PC-3 (cell line): ENCODE measurements around the gene ZNF385A. TPM values are rescaled to one million over a fixed set of nuclear protein-coding genes. Genes with fewer than 3 reads are reported as not detected.

Source experiments
- ATAC-seq: fragments of 200-7000 bp; cut with Tn5 transposase; 2 replicates; pipeline ENCODE4 v1.9.1; 2020; ENCODE audit warnings: mild to moderate bottlenecking, moderate library complexity
- BruUV-seq: library from RNA; stranded (reverse); fragments of 400-500 nt; replicated peaks from 2 replicates; lab custom pipeline; 2021; lab: Mats Ljungman, UMichigan
- CTCF ChIA-PET: fragments of 300-600 bp; sonication (Branson Sonifier 250); formaldehyde crosslinking; loops from one replicate; lab custom pipeline; 2022; ENCODE audit warnings: antibody characterized with exemption; lab: Charles Lee
- POLR2A ChIA-PET: fragments of 300-600 bp; sonication (Branson Sonifier 250); formaldehyde crosslinking; loops from one replicate; lab custom pipeline; 2022; ENCODE audit warnings: antibody characterized with exemption; ENCODE audit not compliant: unreplicated experiment; lab: Charles Lee
- DNase-seq: peaks from one replicate; pipeline ENCODE4 v3.0.0-alpha.2; 2015
- H2AFZ ChIP-seq: fragments of 300-600 bp; sonication (generic); 2 replicates; pipeline ENCODE4 v1.6.0; 2016; ENCODE audit warnings: antibody characterized with exemption, low read length
- H3F3A ChIP-seq: fragments of 300-600 bp; sonication (generic); one replicate; pipeline ENCODE4 v1.6.0; 2017; ENCODE audit warnings: antibody characterized with exemption, low read length, control low read depth, mild to moderate bottlenecking; ENCODE audit not compliant: unreplicated experiment
- H3K27ac ChIP-seq: fragments of 300-600 bp; sonication (generic); 2 replicates; pipeline ENCODE4 v1.5.1; 2016; ENCODE audit warnings: mild to moderate bottlenecking, low read length
- H3K27me3 ChIP-seq: fragments of 300-600 bp; sonication (generic); 2 replicates; pipeline ENCODE4 v1.6.1; 2016; ENCODE audit warnings: low read length, mixed read lengths
- H3K36me3 ChIP-seq: fragments of 300-600 bp; sonication (generic); 2 replicates; pipeline ENCODE4 v1.6.1; 2016; ENCODE audit warnings: low read depth, mixed run types, low read length, mixed read lengths
- H3K4me1 ChIP-seq: fragments of 300-600 bp; sonication (generic); 2 replicates; pipeline ENCODE4 v1.5.1; 2016; ENCODE audit warnings: low read length; ENCODE audit not compliant: insufficient read depth
- H3K4me2 ChIP-seq: fragments of 300-600 bp; sonication (generic); 2 replicates; pipeline ENCODE4 v1.6.0; 2016; ENCODE audit warnings: low read length
- H3K4me3 ChIP-seq: fragments of 300-600 bp; sonication (generic); 2 replicates; pipeline ENCODE4 v1.5.1; 2016; ENCODE audit warnings: mild to moderate bottlenecking, low read length, mixed read lengths
- H3K79me2 ChIP-seq: fragments of 300-600 bp; sonication (generic); 2 replicates; pipeline ENCODE4 v1.6.1; 2017; ENCODE audit warnings: low read length, mixed read lengths
- H3K9ac ChIP-seq: fragments of 300-600 bp; sonication (generic); 2 replicates; pipeline ENCODE4 v1.6.0; 2016; ENCODE audit warnings: mild to moderate bottlenecking, low read length
- H3K9me2 ChIP-seq: fragments of 300-600 bp; sonication (generic); replicated peaks from 2 replicates; pipeline ENCODE4 v1.6.1; 2016; ENCODE audit warnings: mixed run types, low read length, mixed read lengths
- H3K9me3 ChIP-seq: fragments of 300-600 bp; sonication (generic); 2 replicates; pipeline ENCODE4 v1.6.1; 2016; ENCODE audit warnings: low read length, mixed read lengths
- H4K20me1 ChIP-seq: fragments of 300-600 bp; sonication (generic); 2 replicates; pipeline ENCODE4 v1.6.1; 2016; ENCODE audit warnings: low read length, mixed read lengths
- EZH2 ChIP-seq: fragments of 300-600 bp; sonication (generic); IDR thresholded peaks from one replicate; pipeline ENCODE4 v1.6.1; 2017; ENCODE audit warnings: antibody characterized with exemption, mild to moderate bottlenecking, low read length; ENCODE audit not compliant: unreplicated experiment
- EZH2phosphoT487 ChIP-seq: fragments of 300-600 bp; sonication (generic); IDR thresholded peaks from 2 replicates; pipeline ENCODE4 v1.6.1; 2018; ENCODE audit warnings: mild to moderate bottlenecking, antibody characterized with exemption, low read length, borderline replicate concordance
- intact Hi-C: fragments of 100-400 bp; cut with micrococcal nuclease; formaldehyde crosslinking; loops from 2 replicates; pipeline ENCODE4 v1.9.0; 2023
- total RNA-seq: library from RNA; depleted of rRNA; stranded (reverse); fragments of >200 nt; gene quantifications from 2 replicates; pipeline ENCODE4 v1.2.3, GENCODE V29; 2014
- TF ChIP-seq, protein P1 (sequence below): fragments of 300-600 bp; sonication (generic); conservative IDR thresholded peaks from 2 replicates; pipeline ENCODE4 v1.5.1; 2017; ENCODE audit warnings: antibody characterized with exemption, low read depth, mild to moderate bottlenecking, low read length

The ZNF385A gene
- total RNA-seq, 1 experiment from 2014 or later = 1.8 TPM

DNA sequence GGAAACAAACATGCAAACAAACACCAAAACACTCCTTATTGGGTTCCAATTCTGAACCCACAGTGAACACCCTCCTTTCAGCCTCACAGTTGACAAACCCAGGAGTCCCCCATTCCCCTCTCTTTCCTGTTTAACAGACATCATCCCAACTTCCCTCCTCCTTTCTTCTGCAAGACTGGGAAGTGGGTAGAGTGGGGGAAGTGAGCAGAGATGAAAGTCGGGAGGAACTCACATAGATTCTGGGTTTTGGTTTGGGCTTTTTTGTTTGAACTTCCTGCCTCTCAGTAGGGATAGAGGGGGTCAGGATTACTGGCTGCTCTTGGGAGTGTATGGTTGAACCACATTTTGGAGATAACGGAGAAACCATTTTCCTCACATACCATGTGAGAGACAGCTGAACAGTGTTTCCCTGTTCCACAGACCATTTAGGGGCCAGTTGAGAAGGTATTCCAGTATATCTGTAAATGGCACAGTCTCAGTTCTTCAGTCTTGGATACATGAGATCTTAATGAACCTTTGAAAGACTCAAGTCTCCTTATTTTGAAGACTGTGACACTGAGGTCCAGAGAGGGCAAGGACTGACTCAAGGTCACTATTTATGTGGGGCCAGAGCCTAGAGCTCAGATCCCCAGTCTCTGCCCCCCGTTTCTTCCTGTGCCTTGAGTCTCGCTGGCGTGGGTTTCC is 16.4 kb downstream of the ZNF385A start:
- Histone ChIP-seq H3F3A (no peaks in the 10 kb centered on the region), H3K79me2 (no peaks in the 10 kb centered on the region), H3K9me3 (no peaks in the 10 kb centered on the region), H3K27me3 (no peaks in the 10 kb centered on the region), H3K9me2 (no peaks in the 10 kb centered on the region), H2AFZ (peak overlapping the region; percentile 83), H4K20me1 (no peaks in the 10 kb centered on the region), H3K36me3 (no peaks in the 10 kb centered on the region), H3K4me2 (peak overlapping the region; percentile 77), H3K9ac (peak overlapping the region; percentile 22; the same call in 1 of the 2 replicates), H3K27ac (no peak overlapping the region), H3K4me1 (peaks cover 6% of the 10 kb centered on the region), H3K4me3 (peak overlapping the region; percentile 30; the same call in 1 of the 2 replicates)
- ChIA-PET POLR2A (interaction anchor here (0.5 kb wide), 2 partner anchors 18 to 43 kb away, joined by 3 read pairs; partner anchors contain the start of gene COPZ1), CTCF (interaction anchor here (0.7 to 1.1 kb wide), 6 partner anchors 8 to 116 kb away, joined by 3 to 15 read pairs (median 6); no protein-coding TSS in a partner anchor)
- no peak for DNase-seq
- ATAC-seq = peak; percentile 5; the same call in 1 of the 2 replicates
- intact Hi-C loops = loop anchor here (1.0 kb wide), 1 partner anchor 11 kb away; no protein-coding TSS in a partner anchor
- no TSS peak for BruUV-seq
- no peak for TF ChIP-seq EZH2
- no peak for TF ChIP-seq EZH2phosphoT487
- TF ChIP-seq, protein P1, sequence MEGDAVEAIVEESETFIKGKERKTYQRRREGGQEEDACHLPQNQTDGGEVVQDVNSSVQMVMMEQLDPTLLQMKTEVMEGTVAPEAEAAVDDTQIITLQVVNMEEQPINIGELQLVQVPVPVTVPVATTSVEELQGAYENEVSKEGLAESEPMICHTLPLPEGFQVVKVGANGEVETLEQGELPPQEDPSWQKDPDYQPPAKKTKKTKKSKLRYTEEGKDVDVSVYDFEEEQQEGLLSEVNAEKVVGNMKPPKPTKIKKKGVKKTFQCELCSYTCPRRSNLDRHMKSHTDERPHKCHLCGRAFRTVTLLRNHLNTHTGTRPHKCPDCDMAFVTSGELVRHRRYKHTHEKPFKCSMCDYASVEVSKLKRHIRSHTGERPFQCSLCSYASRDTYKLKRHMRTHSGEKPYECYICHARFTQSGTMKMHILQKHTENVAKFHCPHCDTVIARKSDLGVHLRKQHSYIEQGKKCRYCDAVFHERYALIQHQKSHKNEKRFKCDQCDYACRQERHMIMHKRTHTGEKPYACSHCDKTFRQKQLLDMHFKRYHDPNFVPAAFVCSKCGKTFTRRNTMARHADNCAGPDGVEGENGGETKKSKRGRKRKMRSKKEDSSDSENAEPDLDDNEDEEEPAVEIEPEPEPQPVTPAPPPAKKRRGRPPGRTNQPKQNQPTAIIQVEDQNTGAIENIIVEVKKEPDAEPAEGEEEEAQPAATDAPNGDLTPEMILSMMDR = no peak

DNA sequence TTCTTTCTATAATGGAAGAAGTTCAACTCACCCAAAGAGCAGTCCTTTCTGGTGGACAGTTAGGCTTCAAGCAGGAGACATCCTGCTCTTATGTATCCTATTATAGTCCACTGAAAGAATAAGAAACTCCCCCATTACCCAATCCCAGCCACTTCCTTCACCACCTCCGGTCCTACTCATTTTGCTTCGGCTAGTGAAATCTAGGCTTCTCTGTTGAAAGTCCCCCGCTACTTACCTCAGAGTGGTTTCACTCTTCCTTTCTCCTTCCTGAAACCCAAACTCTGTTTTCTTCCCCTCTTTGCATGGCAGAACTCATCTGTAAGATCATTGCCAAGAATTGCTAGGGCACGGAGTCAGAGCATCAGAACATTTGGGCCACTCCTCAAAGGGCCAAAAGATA is 20.1 kb downstream of the ZNF385A start, which contains the start of gene GPR84:
GPR84 (minus strand) TSS at position 74 of the 400 bp plus-strand sequence. CDS start 635 bp downstream, outside the sequence.
- Histone ChIP-seq H3F3A (no peaks in the 10 kb centered on the region), H3K4me2 (no peak within 1 kb of the TSS), H4K20me1 (no peaks in the 10 kb centered on the region), H2AFZ (no peak within 1 kb of the TSS), H3K4me3 (no peak within 1 kb of the TSS), H3K9me2 (no peaks in the 10 kb centered on the region), H3K9ac (no peak within 1 kb of the TSS), H3K27me3 (no peaks in the 10 kb centered on the region), H3K36me3 (no peaks in the 10 kb centered on the region), H3K9me3 (no peaks in the 10 kb centered on the region), H3K79me2 (no peaks in the 10 kb centered on the region), H3K27ac (no peak within 1 kb of the TSS), H3K4me1 (peaks cover 16% of the 10 kb centered on the region)
- DNase-seq = no peak
- ATAC-seq = no peak
- no peak for TF ChIP-seq EZH2phosphoT487
- TF ChIP-seq EZH2 = no peak
- TF ChIP-seq, protein P1 = no peak
- ChIA-PET CTCF (no interaction called here), POLR2A (no interaction called here)
- intact Hi-C loops = no loop called here
- BruUV-seq = no TSS peak

DNA sequence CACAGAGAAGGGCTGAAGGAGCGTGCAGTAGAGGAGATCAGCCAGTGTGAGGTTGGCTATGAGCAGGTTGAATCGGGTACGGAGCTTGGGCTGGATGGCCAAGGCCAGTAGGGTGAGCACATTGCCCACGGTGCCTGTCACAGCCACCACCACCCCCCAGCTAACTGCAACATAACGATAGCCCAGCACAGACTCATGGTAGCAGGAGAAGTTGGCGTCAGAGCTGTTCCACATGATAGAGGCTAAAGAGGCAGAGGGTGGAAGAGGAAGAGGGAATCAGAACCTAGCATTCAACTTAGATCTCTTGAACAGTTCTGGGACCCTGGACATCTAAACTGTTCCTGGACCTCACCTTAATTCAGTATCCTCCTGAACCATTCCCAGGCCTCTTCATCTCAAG is 20.9 kb downstream of the ZNF385A start:
- Histone ChIP-seq H3K79me2 (no peaks in the 10 kb centered on the region), H3F3A (no peaks in the 10 kb centered on the region), H3K4me3 (no peak overlapping the region), H3K9me2 (no peaks in the 10 kb centered on the region), H4K20me1 (no peaks in the 10 kb centered on the region), H3K27ac (no peak overlapping the region), H3K27me3 (no peaks in the 10 kb centered on the region), H3K9ac (no peak overlapping the region), H2AFZ (no peak overlapping the region), H3K9me3 (no peaks in the 10 kb centered on the region), H3K4me2 (no peak overlapping the region), H3K36me3 (no peaks in the 10 kb centered on the region), H3K4me1 (peaks cover 18% of the 10 kb centered on the region)
- no TSS peak for BruUV-seq
- DNase-seq (no peak), ATAC-seq (no peak)
- TF ChIP-seq EZH2phosphoT487 (no peak), EZH2 (no peak)
- ChIA-PET POLR2A (interaction anchor here (0.9 kb wide), 1 partner anchor 16 kb away, joined by 3 read pairs; no protein-coding TSS in a partner anchor), CTCF (no interaction called here)
- intact Hi-C loops = no loop called here
